ENCODE results near the gene SPAG4.

The SPAG4 gene

GRCh38 chr20:35664466-35665206 lies 49.0 kb downstream of the SPAG4 start, which contains the start of the genes CPNE1 and RBM12:
CPNE1 (minus strand) TSS chr20:35664900; CDS start chr20:35632923, 31,977 bp downstream.
RBM12 (minus strand) TSS chr20:35664900; CDS start chr20:35655322, 9,578 bp downstream.
- peaks cover 55% of the 10 kb centered on the region for H3K79me2 ChIP-seq (ENCODE audit: control insufficient read depth, low read length)
- H3K4me3 ChIP-seq (ENCODE audit: low read length) = peak within 1 kb of the TSS; percentile 78

GRCh38 chr20:35665949-35666288 lies 50.3 kb downstream of the SPAG4 start:
- TF ChIP-seq EZH2phosphoT487 (IDR thresholded peaks at IDR 0.05; ENCODE audit: borderline replicate concordance, low read length) (no peak), CTCF (IDR thresholded peaks at IDR 0.05; ENCODE audit: low read depth, low read length, poor library complexity, severe bottlenecking) (no peak)
- H3K9me3 ChIP-seq (ENCODE audit: control insufficient read depth, insufficient read depth, low read length) = no peaks in the 10 kb centered on the region
- peaks cover 29% of the 10 kb centered on the region for H4K20me1 ChIP-seq (ENCODE audit: control insufficient read depth, insufficient read depth, low read depth, low read length)
- peaks cover 43% of the 10 kb centered on the region for H3K79me2 ChIP-seq (ENCODE audit: control insufficient read depth, low read length)
- H3K9me2 ChIP-seq (replicated peaks; ENCODE audit: control insufficient read depth, low read length) = no peaks in the 10 kb centered on the region
- peaks cover 33% of the 10 kb centered on the region for H3K4me1 ChIP-seq (ENCODE audit: control insufficient read depth, low read length)
- H3K36me3 ChIP-seq (ENCODE audit: control insufficient read depth, low read length) = peaks cover 53% of the 10 kb centered on the region
- no peaks in the 10 kb centered on the region for H3K27me3 ChIP-seq (ENCODE audit: control insufficient read depth, low read length)
- H3K4me2 ChIP-seq (ENCODE audit: low read length) = no peak overlapping the region
- H3K4me3 ChIP-seq (ENCODE audit: low read length) = no peak overlapping the region
- H3K27ac ChIP-seq (ENCODE audit: low read depth, low read length) = no peak overlapping the region
- H3F3A ChIP-seq (ENCODE audit: control insufficient read depth, insufficient read depth) = peaks cover 12% of the 10 kb centered on the region; the same call in 1 of the 2 replicates

More at GRCh38 chr20:35664466-35665206, 49.0 kb downstream of the SPAG4 start, which contains the start of the genes CPNE1 and RBM12:
- H3F3A ChIP-seq (ENCODE audit: control insufficient read depth, insufficient read depth) = peaks cover 12% of the 10 kb centered on the region; the same call in 1 of the 2 replicates
- no peaks in the 10 kb centered on the region for H3K9me2 ChIP-seq (replicated peaks; ENCODE audit: control insufficient read depth, low read length)
- H3K27me3 ChIP-seq (ENCODE audit: control insufficient read depth, low read length) = no peaks in the 10 kb centered on the region
- H3K4me2 ChIP-seq (ENCODE audit: low read length) = peak within 1 kb of the TSS; percentile 99
- peaks cover 42% of the 10 kb centered on the region for H4K20me1 ChIP-seq (ENCODE audit: control insufficient read depth, insufficient read depth, low read depth, low read length)
- H3K36me3 ChIP-seq (ENCODE audit: control insufficient read depth, low read length) = peaks cover 56% of the 10 kb centered on the region
- TF ChIP-seq CTCF (IDR thresholded peaks at IDR 0.05; ENCODE audit: low read depth, low read length, poor library complexity, severe bottlenecking) (no peak), EZH2phosphoT487 (IDR thresholded peaks at IDR 0.05; ENCODE audit: borderline replicate concordance, low read length) (no peak)
- peak within 1 kb of the TSS; percentile 66 for H3K27ac ChIP-seq (ENCODE audit: low read depth, low read length)
- peaks cover 46% of the 10 kb centered on the region for H3K4me1 ChIP-seq (ENCODE audit: control insufficient read depth, low read length)
- H3K9me3 ChIP-seq (ENCODE audit: control insufficient read depth, insufficient read depth, low read length) = no peaks in the 10 kb centered on the region

- Histone ChIP-seq H3K9me2 (replicated peaks; ENCODE audit: control insufficient read depth, low read length) (no peaks in the 10 kb centered on the region), H3K27me3 (ENCODE audit: control insufficient read depth, low read length) (no peaks in the 10 kb centered on the region), H3K9me3 (ENCODE audit: control insufficient read depth, insufficient read depth, low read length) (no peaks in the 10 kb centered on the region), H4K20me1 (ENCODE audit: control insufficient read depth, insufficient read depth, low read depth, low read length) (no peaks in the 10 kb centered on the region), H3K79me2 (ENCODE audit: control insufficient read depth, low read length) (peaks cover 10% of the 10 kb centered on the region), H3K36me3 (ENCODE audit: control insufficient read depth, low read length) (peaks cover 40% of the 10 kb centered on the region), H3K27ac (ENCODE audit: low read depth, low read length) (no peak overlapping the region), H3K4me2 (ENCODE audit: low read length) (no peak overlapping the region), H3K4me1 (ENCODE audit: control insufficient read depth, low read length) (peaks cover 5% of the 10 kb centered on the region), H3F3A (ENCODE audit: control insufficient read depth, insufficient read depth) (peaks cover 12% of the 10 kb centered on the region; the same call in 1 of the 2 replicates), H3K4me3 (ENCODE audit: low read length) (no peak overlapping the region)
- TF ChIP-seq EZH2phosphoT487 (IDR thresholded peaks at IDR 0.05; ENCODE audit: borderline replicate concordance, low read length) = no peak
- TF ChIP-seq CTCF (IDR thresholded peaks at IDR 0.05; ENCODE audit: low read depth, low read length, poor library complexity, severe bottlenecking) = no peak
Observed at GRCh38 chr20:35669221-35669620, 53.6 kb downstream of the SPAG4 start.
